ENCODE results near the gene KANTR. TPM values are rescaled to one million over a fixed set of nuclear protein-coding genes. Genes with fewer than 3 reads are reported as not detected.

Gene KANTR
- total RNA-seq, 2 donors from 2014 or later, result 25.9 to 28.6 TPM

DNA sequence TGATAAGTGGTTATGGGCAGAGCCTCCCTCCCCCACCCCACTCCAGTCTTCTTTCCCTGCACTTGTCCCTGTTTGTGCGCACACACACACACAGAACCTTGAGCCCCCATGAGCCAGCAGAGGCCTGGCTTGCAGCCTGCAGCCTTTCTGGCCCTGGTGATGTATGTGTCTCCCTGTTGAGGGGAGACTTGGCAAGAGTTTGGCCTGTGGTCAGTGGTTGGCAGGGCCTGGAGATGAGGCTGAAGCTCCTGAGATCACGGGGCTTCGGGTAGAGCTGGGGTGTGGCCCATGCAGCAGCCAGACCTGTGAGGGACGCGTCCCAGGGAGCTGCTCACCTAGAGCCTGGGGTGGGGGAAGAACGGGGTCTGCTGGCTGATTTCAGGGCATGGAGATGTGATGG is 43.1 kb upstream of the KANTR start:
- no peak for ATAC-seq (ENCODE audit: insufficient number of reproducible peaks, low FRiP score, low read depth)
- H3K4me1 ChIP-seq (ENCODE audit: control insufficient read depth in 1 of 2, low read depth in 2 of 2), result peaks cover 0 to 12% of the 10 kb centered on the region in 2 donors
- TF ChIP-seq, protein P1, sequence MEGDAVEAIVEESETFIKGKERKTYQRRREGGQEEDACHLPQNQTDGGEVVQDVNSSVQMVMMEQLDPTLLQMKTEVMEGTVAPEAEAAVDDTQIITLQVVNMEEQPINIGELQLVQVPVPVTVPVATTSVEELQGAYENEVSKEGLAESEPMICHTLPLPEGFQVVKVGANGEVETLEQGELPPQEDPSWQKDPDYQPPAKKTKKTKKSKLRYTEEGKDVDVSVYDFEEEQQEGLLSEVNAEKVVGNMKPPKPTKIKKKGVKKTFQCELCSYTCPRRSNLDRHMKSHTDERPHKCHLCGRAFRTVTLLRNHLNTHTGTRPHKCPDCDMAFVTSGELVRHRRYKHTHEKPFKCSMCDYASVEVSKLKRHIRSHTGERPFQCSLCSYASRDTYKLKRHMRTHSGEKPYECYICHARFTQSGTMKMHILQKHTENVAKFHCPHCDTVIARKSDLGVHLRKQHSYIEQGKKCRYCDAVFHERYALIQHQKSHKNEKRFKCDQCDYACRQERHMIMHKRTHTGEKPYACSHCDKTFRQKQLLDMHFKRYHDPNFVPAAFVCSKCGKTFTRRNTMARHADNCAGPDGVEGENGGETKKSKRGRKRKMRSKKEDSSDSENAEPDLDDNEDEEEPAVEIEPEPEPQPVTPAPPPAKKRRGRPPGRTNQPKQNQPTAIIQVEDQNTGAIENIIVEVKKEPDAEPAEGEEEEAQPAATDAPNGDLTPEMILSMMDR (IDR thresholded peaks at IDR 0.05), result no peak
- no peak overlapping the region for H3K27ac ChIP-seq
- DNase-seq (ENCODE audit: low spot score), result no peak
- no peaks in the 10 kb centered on the region for H3K36me3 ChIP-seq
- H3K9me3 ChIP-seq, result no peaks in the 10 kb centered on the region
- H3K4me3 ChIP-seq, result no peak overlapping the region
- no peaks in the 10 kb centered on the region for H3K27me3 ChIP-seq (replicated peaks; ENCODE audit: insufficient read depth)

DNA sequence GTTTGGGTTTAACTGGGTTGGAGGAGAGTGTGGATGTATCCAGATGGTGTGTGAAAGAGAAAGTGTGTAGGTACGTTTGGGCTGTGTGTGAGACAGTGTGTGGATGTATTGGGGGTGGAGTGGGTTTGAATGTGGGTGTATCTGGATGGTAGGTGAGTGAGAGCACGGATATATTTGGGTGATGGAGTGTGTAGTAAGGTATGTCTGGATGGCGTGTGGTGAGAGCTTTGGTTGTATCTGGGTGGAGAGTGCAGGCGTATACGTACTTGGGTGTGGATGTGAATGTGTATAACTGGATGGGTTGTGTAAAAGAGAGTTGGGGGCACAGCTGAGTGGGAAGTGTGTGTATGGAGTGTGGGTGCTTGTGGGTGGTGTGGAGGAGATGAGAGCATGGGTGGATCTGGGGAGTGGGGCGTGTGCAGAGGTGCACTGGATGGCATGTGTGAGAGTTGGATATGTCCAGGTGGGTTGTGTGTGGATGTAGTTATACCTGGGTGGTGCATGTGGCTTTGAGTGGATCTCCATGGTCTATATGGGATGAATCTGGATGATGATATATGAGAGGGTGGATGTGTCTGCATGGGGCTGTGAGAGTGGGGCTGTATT is 38.6 kb upstream of the KANTR start:
- Histone ChIP-seq H3K36me3 (no peaks in the 10 kb centered on the region), H3K4me3 (no peak overlapping the region), H3K9me3 (no peaks in the 10 kb centered on the region), H3K27ac (no peak overlapping the region), H3K4me1 (ENCODE audit: control insufficient read depth in 1 of 2, low read depth in 2 of 2) (peaks cover 0 to 9% of the 10 kb centered on the region in 2 donors), H3K27me3 (replicated peaks; ENCODE audit: insufficient read depth) (no peaks in the 10 kb centered on the region)
- DNase-seq (ENCODE audit: low spot score) (no peak), ATAC-seq (ENCODE audit: insufficient number of reproducible peaks, low FRiP score, low read depth) (no peak)
- TF ChIP-seq, protein P1 (IDR thresholded peaks at IDR 0.05), result no peak

DNA sequence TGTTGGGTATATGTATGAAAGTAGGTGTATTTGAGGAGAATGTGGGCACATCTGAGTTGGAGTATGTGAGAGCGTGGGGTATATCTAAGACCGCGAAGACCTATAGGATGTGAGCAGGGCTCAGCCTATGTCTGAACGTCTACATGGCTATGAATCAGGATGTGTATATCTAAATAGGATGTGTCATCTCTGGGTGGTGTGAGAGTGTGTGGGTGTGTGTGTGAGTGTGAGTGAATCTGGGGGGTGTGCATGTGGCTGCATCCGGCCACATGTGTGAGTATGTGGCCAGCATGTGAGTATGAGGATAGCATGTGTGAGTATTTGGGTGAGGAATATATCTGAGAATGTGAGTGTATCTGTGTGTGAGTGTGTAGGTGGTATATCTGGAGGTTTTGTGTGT is 37.6 kb upstream of the KANTR start:
- TF ChIP-seq, protein P1 (IDR thresholded peaks at IDR 0.05), result no peak
- ATAC-seq (ENCODE audit: insufficient number of reproducible peaks, low FRiP score, low read depth) (no peak), DNase-seq (ENCODE audit: low spot score) (no peak)
- Histone ChIP-seq H3K27ac (no peak overlapping the region), H3K4me3 (no peak overlapping the region), H3K9me3 (no peaks in the 10 kb centered on the region), H3K36me3 (no peaks in the 10 kb centered on the region), H3K27me3 (replicated peaks; ENCODE audit: insufficient read depth) (no peaks in the 10 kb centered on the region), H3K4me1 (ENCODE audit: control insufficient read depth in 1 of 2, low read depth in 2 of 2) (no peaks in the 10 kb centered on the region)

DNA sequence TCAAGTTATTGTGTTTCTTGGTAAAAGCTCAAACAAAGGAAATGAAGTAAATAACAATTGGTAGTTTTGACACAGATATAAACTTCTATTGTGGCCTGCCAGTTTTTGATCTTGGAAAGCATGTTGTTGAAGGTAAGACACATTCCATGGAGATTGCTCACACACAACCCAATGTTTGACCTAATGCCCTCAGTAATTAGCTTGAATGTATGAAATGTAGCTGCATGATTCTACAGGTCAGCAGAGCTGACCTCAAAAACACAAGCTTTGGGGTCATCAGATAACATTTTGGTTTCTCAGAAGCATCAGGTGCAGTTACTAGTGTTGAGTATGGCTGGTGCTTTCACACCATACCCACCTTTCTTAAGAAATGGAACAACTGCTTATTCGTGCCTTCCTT is 28.8 kb upstream of the KANTR start:
- no peaks in the 10 kb centered on the region for H3K36me3 ChIP-seq
- TF ChIP-seq, protein P1 (IDR thresholded peaks at IDR 0.05), result no peak
- H3K4me3 ChIP-seq, result no peak overlapping the region
- H3K9me3 ChIP-seq, result no peaks in the 10 kb centered on the region
- no peaks in the 10 kb centered on the region for H3K4me1 ChIP-seq (ENCODE audit: control insufficient read depth in 1 of 2, low read depth in 2 of 2)
- no peak for DNase-seq (ENCODE audit: low spot score)
- H3K27ac ChIP-seq, result no peak overlapping the region
- ATAC-seq (ENCODE audit: insufficient number of reproducible peaks, low FRiP score, low read depth), result no peak
- no peaks in the 10 kb centered on the region for H3K27me3 ChIP-seq (replicated peaks; ENCODE audit: insufficient read depth)

- H3K4me1 ChIP-seq (ENCODE audit: control insufficient read depth in 1 of 2, low read depth in 2 of 2), result no peaks in the 10 kb centered on the region
- no peaks in the 10 kb centered on the region for H3K27me3 ChIP-seq (replicated peaks; ENCODE audit: insufficient read depth)
- H3K36me3 ChIP-seq, result no peaks in the 10 kb centered on the region
- no peak overlapping the region for H3K4me3 ChIP-seq
- no peaks in the 10 kb centered on the region for H3K9me3 ChIP-seq
- TF ChIP-seq, protein P1 (IDR thresholded peaks at IDR 0.05), result no peak
- no peak for ATAC-seq (ENCODE audit: insufficient number of reproducible peaks, low FRiP score, low read depth)
- H3K27ac ChIP-seq, result no peak overlapping the region
- no peak for DNase-seq (ENCODE audit: low spot score)
These were observed 22.9 kb upstream of the KANTR start for GRCh38 chrX:53071064-53071463.
